SK-N-SH treated with all-trans-retinoic acid at 6 μM for 48 hours (cell line): ENCODE measurements around the gene NHEJ1.
A peak's percentile ranks its signal among the peaks of the same experiment; 100 is the strongest.

Experiments used
- ATAC-seq: fragments of 200-7000 bp; cut with Tn5 transposase; 3 replicates; pipeline ENCODE4 v1.9.1; 2020; ENCODE audit warnings: mild to moderate bottlenecking, moderate library complexity
- ARNTL ChIP-seq: fragments of 450-650 bp; formaldehyde crosslinking; IDR thresholded peaks from 2 replicates; pipeline ENCODE4 v1.5.0; 2020; ENCODE audit warnings: low read depth, mild to moderate bottlenecking, moderate library complexity, borderline replicate concordance
- BACH2 ChIP-seq: fragments of 250-450 bp; sonication (Bioruptor Pico); IDR thresholded peaks from 2 replicates; pipeline ENCODE4 v1.9.0; 2021; ENCODE audit warnings: mild to moderate bottlenecking, borderline replicate concordance
- CSDC2 ChIP-seq: fragments of 250-450 bp; sonication (Bioruptor Pico); IDR thresholded peaks from 2 replicates; pipeline ENCODE4 v1.5.0; 2020; ENCODE audit warnings: mild to moderate bottlenecking, moderate library complexity
- ESRRG ChIP-seq: fragments of 250-450 bp; sonication (Bioruptor Pico); IDR thresholded peaks from 2 replicates; pipeline ENCODE4 v1.6.1; 2021; ENCODE audit warnings: mild to moderate bottlenecking
- GLIS3 ChIP-seq: fragments of 250-450 bp; sonication (Bioruptor Pico); IDR thresholded peaks from 2 replicates; pipeline ENCODE4 v1.5.0; 2020; ENCODE audit warnings: mild to moderate bottlenecking, moderate library complexity
- ISL1 ChIP-seq: fragments of 250-450 bp; sonication (Bioruptor Pico); IDR thresholded peaks from 2 replicates; pipeline ENCODE4 v2.1.2; 2022; ENCODE audit warnings: mild to moderate bottlenecking, moderate library complexity
- OSR1 ChIP-seq: fragments of 250-450 bp; sonication (Bioruptor Pico); IDR thresholded peaks from 2 replicates; pipeline ENCODE4 v1.8.0; 2022; ENCODE audit warnings: moderate library complexity, mild to moderate bottlenecking, inconsistent platforms
- PPARA ChIP-seq: fragments of 250-450 bp; sonication (Bioruptor Pico); IDR thresholded peaks from 2 replicates; pipeline ENCODE4 v1.5.0; 2020; ENCODE audit warnings: mild to moderate bottlenecking, borderline replicate concordance
- RARB ChIP-seq: fragments of 250-450 bp; sonication (Bioruptor Pico); IDR thresholded peaks from 2 replicates; pipeline ENCODE4 v1.8.0; 2021; ENCODE audit warnings: mild to moderate bottlenecking, moderate library complexity
- SNAI2 ChIP-seq: fragments of 250-450 bp; sonication (Bioruptor Pico); IDR thresholded peaks from 2 replicates; pipeline ENCODE4 v1.5.0; 2020; ENCODE audit warnings: mild to moderate bottlenecking, moderate library complexity
- TCF4 ChIP-seq: fragments of 250-450 bp; sonication (Bioruptor Pico); IDR thresholded peaks from 2 replicates; pipeline ENCODE4 v1.8.0; 2021; ENCODE audit warnings: mild to moderate bottlenecking, moderate library complexity, borderline replicate concordance
- TOX ChIP-seq: fragments of 250-450 bp; sonication (Bioruptor Pico); IDR thresholded peaks from 2 replicates; pipeline ENCODE4 v1.8.0; 2021; ENCODE audit warnings: mild to moderate bottlenecking, moderate library complexity, borderline replicate concordance
- ZC3H10 ChIP-seq: fragments of 250-450 bp; sonication (Bioruptor Pico); IDR thresholded peaks from 2 replicates; pipeline ENCODE4 v1.5.1; 2021; ENCODE audit warnings: mild to moderate bottlenecking, moderate library complexity
- ZFP30 ChIP-seq: fragments of 450-650 bp; formaldehyde crosslinking; IDR thresholded peaks from 2 replicates; pipeline ENCODE4 v1.5.0; 2022; ENCODE audit warnings: mild to moderate bottlenecking, moderate library complexity
- ZNF565 ChIP-seq: fragments of 450-650 bp; formaldehyde crosslinking; conservative IDR thresholded peaks from 2 replicates; pipeline ENCODE4 v1.5.0; 2020; ENCODE audit warnings: low read depth, mild to moderate bottlenecking, moderate library complexity
- ZNF70 ChIP-seq: fragments of 450-650 bp; formaldehyde crosslinking; IDR thresholded peaks from 2 replicates; pipeline ENCODE4 v1.5.0; 2020; ENCODE audit warnings: mild to moderate bottlenecking, moderate library complexity
- ZNF8 ChIP-seq: fragments of 450-650 bp; formaldehyde crosslinking; IDR thresholded peaks from 2 replicates; pipeline ENCODE4 v1.5.0; 2020; ENCODE audit warnings: mild to moderate bottlenecking, moderate library complexity
- TF ChIP-seq, protein P1 (sequence below): fragments of 250-450 bp; sonication (Bioruptor Pico); IDR thresholded peaks from 2 replicates; pipeline ENCODE4 v1.8.0; 2021; ENCODE audit warnings: low read depth, mild to moderate bottlenecking, moderate library complexity, borderline replicate concordance
- TF ChIP-seq, protein P2 (sequence below): fragments of 250-450 bp; sonication (Bioruptor Pico); IDR thresholded peaks from 2 replicates; pipeline ENCODE4 v1.5.1; 2020; ENCODE audit warnings: low read depth, mild to moderate bottlenecking, moderate library complexity
- TF ChIP-seq, protein P3 (sequence below): fragments of 250-450 bp; sonication (Bioruptor Pico); IDR thresholded peaks from 2 replicates; pipeline ENCODE4 v1.5.0; 2020; ENCODE audit warnings: mild to moderate bottlenecking, moderate library complexity
- TF ChIP-seq, protein P4 (sequence below): fragments of 250-450 bp; sonication (Bioruptor Pico); IDR thresholded peaks from 2 replicates; pipeline ENCODE4 v1.8.0; 2020; ENCODE audit warnings: mild to moderate bottlenecking, moderate library complexity, borderline replicate concordance

The NHEJ1 gene

DNA sequence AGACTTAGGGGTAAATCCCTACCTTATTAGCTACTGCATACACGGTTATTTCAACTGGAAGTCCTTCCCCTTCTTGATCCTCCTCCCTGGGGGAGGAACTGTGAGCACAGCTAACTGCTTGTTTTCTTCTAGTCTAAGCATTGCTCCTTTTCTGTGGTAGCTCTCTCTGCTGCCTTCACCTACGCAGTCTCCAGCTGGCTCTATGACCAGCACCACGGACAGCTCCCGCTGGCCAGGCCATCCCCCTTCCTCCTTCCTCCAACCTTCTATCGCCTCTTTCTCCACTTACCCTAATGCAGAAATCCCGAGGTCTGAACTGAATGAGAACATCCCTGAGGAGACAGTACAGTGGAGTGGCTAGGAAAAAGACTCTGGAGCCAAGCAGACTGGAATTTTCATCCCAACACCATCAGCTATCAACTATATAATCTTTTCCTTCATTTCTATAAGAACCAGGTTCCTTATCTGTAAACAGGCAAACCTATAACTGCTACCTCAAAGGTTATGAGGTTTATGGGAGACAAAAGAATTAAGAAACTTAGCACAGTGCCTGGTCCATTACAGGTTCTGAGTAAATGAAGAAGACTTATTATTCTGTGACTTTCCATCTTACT is 114.6 kb downstream of the NHEJ1 start:
- TF ChIP-seq GLIS3 (CRISPR knock-in tag) (no peak), CSDC2 (CRISPR knock-in tag) (0 out of 2 replicates have a peak, but pooled peaks have one; percentile 37), RARB (CRISPR knock-in tag) (no peak)
- ATAC-seq: peak; percentile 72

DNA sequence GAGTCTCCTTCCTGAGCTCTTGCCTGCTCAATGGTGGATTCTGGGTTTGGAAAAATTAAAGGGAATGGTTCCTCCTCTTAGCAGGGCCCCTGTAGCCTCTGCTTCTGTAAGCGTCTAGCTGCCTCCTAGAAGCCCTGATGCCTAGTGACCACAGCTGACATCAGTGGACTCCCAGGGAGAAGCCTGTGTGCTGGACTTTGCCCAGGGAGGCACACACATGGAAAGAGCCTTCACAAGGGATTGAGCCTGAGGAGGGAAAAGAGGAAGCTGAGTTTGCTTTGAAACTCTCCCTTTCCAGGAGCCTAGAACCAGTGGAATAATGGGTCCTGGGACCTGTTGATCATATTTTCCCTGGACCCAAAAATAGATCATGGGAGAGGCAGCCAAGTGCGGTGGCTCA is 117.9 kb downstream of the NHEJ1 start:
- TF ChIP-seq ZFP30 (CRISPR knock-in tag) (no peak), ESRRG (CRISPR knock-in tag) (no peak), ZNF70 (no peak), SNAI2 (CRISPR knock-in tag) (no peak), ZNF565 (CRISPR knock-in tag) (no peak), ZNF8 (CRISPR knock-in tag) (no peak), TOX (CRISPR knock-in tag) (no peak), ZC3H10 (CRISPR knock-in tag) (no peak), CSDC2 (CRISPR knock-in tag) (no peak)
- TF ChIP-seq, protein P1, sequence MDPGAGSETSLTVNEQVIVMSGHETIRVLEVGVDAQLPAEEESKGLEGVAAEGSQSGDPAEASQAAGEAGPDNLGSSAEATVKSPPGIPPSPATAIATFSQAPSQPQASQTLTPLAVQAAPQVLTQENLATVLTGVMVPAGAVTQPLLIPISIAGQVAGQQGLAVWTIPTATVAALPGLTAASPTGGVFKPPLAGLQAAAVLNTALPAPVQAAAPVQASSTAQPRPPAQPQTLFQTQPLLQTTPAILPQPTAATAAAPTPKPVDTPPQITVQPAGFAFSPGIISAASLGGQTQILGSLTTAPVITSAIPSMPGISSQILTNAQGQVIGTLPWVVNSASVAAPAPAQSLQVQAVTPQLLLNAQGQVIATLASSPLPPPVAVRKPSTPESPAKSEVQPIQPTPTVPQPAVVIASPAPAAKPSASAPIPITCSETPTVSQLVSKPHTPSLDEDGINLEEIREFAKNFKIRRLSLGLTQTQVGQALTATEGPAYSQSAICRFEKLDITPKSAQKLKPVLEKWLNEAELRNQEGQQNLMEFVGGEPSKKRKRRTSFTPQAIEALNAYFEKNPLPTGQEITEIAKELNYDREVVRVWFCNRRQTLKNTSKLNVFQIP: no peak
- TF ChIP-seq, protein P2, sequence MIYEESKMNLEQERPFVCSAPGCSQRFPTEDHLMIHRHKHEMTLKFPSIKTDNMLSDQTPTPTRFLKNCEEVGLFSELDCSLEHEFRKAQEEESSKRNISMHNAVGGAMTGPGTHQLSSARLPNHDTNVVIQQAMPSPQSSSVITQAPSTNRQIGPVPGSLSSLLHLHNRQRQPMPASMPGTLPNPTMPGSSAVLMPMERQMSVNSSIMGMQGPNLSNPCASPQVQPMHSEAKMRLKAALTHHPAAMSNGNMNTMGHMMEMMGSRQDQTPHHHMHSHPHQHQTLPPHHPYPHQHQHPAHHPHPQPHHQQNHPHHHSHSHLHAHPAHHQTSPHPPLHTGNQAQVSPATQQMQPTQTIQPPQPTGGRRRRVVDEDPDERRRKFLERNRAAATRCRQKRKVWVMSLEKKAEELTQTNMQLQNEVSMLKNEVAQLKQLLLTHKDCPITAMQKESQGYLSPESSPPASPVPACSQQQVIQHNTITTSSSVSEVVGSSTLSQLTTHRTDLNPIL (CRISPR knock-in tag): no peak
- TF ChIP-seq, protein P3, sequence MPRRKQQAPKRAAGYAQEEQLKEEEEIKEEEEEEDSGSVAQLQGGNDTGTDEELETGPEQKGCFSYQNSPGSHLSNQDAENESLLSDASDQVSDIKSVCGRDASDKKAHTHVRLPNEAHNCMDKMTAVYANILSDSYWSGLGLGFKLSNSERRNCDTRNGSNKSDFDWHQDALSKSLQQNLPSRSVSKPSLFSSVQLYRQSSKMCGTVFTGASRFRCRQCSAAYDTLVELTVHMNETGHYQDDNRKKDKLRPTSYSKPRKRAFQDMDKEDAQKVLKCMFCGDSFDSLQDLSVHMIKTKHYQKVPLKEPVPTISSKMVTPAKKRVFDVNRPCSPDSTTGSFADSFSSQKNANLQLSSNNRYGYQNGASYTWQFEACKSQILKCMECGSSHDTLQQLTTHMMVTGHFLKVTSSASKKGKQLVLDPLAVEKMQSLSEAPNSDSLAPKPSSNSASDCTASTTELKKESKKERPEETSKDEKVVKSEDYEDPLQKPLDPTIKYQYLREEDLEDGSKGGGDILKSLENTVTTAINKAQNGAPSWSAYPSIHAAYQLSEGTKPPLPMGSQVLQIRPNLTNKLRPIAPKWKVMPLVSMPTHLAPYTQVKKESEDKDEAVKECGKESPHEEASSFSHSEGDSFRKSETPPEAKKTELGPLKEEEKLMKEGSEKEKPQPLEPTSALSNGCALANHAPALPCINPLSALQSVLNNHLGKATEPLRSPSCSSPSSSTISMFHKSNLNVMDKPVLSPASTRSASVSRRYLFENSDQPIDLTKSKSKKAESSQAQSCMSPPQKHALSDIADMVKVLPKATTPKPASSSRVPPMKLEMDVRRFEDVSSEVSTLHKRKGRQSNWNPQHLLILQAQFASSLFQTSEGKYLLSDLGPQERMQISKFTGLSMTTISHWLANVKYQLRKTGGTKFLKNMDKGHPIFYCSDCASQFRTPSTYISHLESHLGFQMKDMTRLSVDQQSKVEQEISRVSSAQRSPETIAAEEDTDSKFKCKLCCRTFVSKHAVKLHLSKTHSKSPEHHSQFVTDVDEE (CRISPR knock-in tag): no peak
- ATAC-seq: no peak

DNA sequence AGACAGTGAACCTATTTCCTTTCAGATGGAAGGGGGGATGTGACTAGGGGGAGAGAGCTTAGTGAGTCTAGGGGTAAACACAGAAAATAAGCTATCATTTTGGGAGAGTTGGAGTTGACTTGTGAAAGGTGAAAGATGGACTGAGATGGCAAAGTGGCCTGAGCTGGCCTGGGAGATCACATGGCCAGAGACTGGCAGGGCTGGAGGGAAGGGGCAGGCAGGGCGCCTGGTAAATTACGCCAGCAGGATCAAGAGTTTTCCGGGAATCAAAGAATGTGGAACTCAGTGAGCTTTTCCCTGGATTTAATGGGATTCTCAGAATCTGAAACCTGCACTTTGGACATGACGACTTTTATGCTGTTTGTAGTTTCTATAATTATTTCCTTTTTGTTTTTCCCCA is 118.5 kb downstream of the NHEJ1 start:
- ATAC-seq: no peak

More for the DNA sequence above, 118.5 kb downstream of the NHEJ1 start:
- TF ChIP-seq, protein P1: no peak
- TF ChIP-seq ZNF70 (no peak), GLIS3 (CRISPR knock-in tag) (no peak), PPARA (no peak), ZNF8 (CRISPR knock-in tag) (no peak), CSDC2 (CRISPR knock-in tag) (no peak), ZNF565 (CRISPR knock-in tag) (no peak), ZFP30 (CRISPR knock-in tag) (no peak), OSR1 (no peak), TCF4 (CRISPR knock-in tag) (no peak), ARNTL (CRISPR knock-in tag) (no peak), ISL1 (CRISPR knock-in tag) (no peak), TOX (CRISPR knock-in tag) (no peak), BACH2 (CRISPR knock-in tag) (no peak)
- TF ChIP-seq, protein P2 (CRISPR knock-in tag): no peak
- TF ChIP-seq, protein P3 (CRISPR knock-in tag): no peak
- TF ChIP-seq, protein P4, sequence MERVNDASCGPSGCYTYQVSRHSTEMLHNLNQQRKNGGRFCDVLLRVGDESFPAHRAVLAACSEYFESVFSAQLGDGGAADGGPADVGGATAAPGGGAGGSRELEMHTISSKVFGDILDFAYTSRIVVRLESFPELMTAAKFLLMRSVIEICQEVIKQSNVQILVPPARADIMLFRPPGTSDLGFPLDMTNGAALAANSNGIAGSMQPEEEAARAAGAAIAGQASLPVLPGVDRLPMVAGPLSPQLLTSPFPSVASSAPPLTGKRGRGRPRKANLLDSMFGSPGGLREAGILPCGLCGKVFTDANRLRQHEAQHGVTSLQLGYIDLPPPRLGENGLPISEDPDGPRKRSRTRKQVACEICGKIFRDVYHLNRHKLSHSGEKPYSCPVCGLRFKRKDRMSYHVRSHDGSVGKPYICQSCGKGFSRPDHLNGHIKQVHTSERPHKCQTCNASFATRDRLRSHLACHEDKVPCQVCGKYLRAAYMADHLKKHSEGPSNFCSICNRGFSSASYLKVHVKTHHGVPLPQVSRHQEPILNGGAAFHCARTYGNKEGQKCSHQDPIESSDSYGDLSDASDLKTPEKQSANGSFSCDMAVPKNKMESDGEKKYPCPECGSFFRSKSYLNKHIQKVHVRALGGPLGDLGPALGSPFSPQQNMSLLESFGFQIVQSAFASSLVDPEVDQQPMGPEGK (CRISPR knock-in tag): no peak
